Smooth muscle cell of the pulmonary artery (primary cell): ENCODE results near the gene ZNF654. TPM values are rescaled to one million over a fixed set of nuclear protein-coding genes. Genes with fewer than 3 reads are reported as not detected.

ENCODE experiments used
- total RNA-seq: library from RNA; depleted of rRNA; stranded (reverse); fragments of >200 nt; gene quantifications from 2 replicates; pipeline ENCODE4 v1.2.3, GENCODE V29; 2014

The ZNF654 gene
- total RNA-seq: 20.1 and 38.5 TPM in 2 replicates

DNA sequence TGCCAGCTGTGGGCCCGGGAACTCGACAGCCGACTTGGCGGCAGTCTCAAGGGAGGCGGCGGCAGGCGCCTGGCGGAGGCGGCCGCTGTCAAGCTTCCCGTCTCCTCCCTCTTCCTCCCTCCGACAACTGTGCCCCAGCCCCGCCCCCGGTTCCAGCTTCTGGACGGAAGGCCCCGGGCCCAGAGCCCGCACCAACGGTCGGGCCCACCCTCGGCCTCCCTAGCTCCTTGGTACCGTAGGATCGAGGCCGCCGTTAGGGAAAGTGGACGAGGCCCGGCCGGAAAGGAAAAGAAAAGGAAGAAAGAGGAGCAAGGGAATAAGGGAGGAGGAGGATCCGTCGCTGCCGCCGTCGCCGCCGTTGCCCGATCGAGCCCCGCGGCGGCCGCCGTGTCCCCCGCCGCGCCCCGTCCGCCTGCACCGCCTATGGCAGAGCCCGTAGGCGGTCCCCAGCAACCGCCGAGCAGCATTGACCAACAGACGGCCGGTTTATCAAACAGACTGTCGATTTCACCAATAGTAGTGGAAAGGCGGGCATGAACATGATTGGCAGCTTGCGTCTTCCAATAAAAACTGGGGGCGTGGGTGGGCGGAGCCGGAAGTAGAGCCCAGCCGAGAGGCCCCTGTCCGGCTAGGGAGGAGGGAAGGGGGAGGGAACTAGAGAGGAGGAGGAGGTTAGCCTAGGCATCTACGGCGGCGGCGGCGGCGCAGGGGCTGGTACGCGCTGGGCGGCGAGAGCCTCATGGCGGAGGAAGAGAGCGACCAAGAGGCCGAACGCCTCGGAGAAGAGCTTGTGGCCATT is at the start of gene ZNF654, which contains the start of gene CGGBP1:
Gene ZNF654, plus strand, starts transcription at position 675 of the 799 bp plus-strand sequence. Its CDS starts 65 bp downstream, at position 740.
Gene CGGBP1, minus strand, starts transcription at position 425 of the 799 bp plus-strand sequence. CDS start 3,029 bp downstream, outside the sequence.

DNA sequence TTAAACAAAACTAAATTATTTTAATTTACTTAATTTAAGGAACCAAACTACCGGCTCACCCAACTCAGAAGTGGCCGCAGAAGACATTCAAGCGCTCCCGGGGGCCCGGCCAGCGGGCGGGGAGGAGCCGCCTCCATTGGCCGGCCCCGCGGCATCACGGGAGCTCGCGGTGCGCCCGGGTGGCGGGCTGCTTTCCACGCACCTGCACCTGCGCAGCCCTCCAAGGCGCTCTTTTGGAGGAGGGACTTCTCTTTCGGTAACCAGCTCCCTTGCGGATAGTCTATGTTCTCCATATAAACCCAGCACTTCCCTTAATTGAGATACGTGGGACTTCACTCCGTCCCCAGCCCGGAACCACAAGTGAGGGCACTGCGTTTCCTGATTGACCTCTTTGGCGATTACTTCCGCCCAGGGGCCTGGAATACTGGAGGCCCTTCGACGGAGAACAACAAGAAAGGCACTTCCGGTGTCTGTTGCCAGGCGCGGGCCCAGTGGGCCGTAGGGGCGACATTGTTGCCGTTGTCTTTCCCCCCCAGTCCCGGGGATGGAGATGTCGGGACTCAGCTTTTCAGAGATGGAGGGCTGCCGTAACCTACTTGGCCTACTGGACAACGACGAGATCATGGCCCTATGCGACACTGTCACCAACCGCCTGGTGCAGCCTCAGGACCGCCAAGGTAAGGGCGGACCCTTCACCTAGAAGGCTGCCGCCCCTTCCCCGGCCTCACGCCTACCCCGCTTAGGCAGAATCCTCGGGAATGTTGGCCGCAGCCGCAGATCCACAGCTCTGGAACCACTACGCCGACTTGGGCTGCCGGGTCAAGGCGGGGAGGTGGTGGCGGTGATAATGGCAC is 90.7 kb downstream of the ZNF654 start, which contains the start of gene C3orf38:
Gene C3orf38, plus strand, starts transcription at position 451 of the 854 bp plus-strand sequence. Its CDS starts 94 bp downstream, at position 545.

Other genes with a start within 250 kb of the ZNF654 start
- 59.3 and 79.3 TPM in 2 replicates for gene CGGBP1, start 250 bp upstream of the ZNF654 start, total RNA-seq
- gene C3orf38, start 90.7 kb downstream of the ZNF654 start, total RNA-seq: 19.0 and 26.7 TPM in 2 replicates